Endothelial cell of umbilical vein (primary cell): ENCODE results near the gene CCNYL1. TPM values are rescaled to one million over a fixed set of nuclear protein-coding genes. Genes with fewer than 3 reads are reported as not detected.

Source experiments
- BruUV-seq: library from RNA; stranded (reverse); fragments of 400-500 nt; replicated peaks from 2 replicates; lab custom pipeline; 2021; lab: Mats Ljungman, UMichigan
- CTCF ChIA-PET: fragments of 300-600, 350-600 bp; sonication (Branson Sonifier 250); formaldehyde crosslinking; loops from one replicate; lab custom pipeline; 2021; ENCODE audit warnings: antibody characterized with exemption, inconsistent platforms; lab: Charles Lee
- POLR2A ChIA-PET: fragments of 300-600, 350-600 bp; sonication (Branson Sonifier 250); formaldehyde crosslinking; loops from one replicate; lab custom pipeline; 2021; ENCODE audit warnings: antibody characterized with exemption, inconsistent platforms; lab: Charles Lee
- DNase-seq: peaks from one replicate; pipeline ENCODE4 v3.0.0-alpha.2; 2011; ENCODE audit warnings: low read depth, low spot score
- FAIRE-seq: peaks from 2 replicates; lab custom pipeline; 2011; peaks lifted over from hg19 to GRCh38; lab: Jason Lieb, UNC
- H2AFZ ChIP-seq: 2 replicates; pipeline ENCODE4 v1.6.0; 2012; ENCODE audit warnings: low read depth, low read length, control low read depth, inconsistent platforms
- H3K27ac ChIP-seq: 2 replicates; pipeline ENCODE4 v1.5.1; 2011; ENCODE audit warnings: low read depth, mild to moderate bottlenecking, control low read depth, low read length, moderate library complexity; ENCODE audit not compliant: insufficient read depth
- H3K27me3 ChIP-seq, 2 experiments: 2 replicates each; pipeline versions ENCODE4 v1.6.0 to v1.6.1; 2011; ENCODE audit warnings: low read length in 2 of 2, mixed read lengths in 1 of 2; ENCODE audit not compliant: control insufficient read depth in 2 of 2, insufficient read depth in 2 of 2
- H3K36me3 ChIP-seq, 2 experiments: 2 replicates in 1 of 2; 3 replicates in 1 of 2; pipeline ENCODE4 v1.5.1; 2011; ENCODE audit warnings: low read length in 2 of 2, mild to moderate bottlenecking in 1 of 2, moderate library complexity in 1 of 2; ENCODE audit not compliant: control insufficient read depth in 2 of 2, insufficient read depth in 2 of 2; ENCODE audit errors: extremely low read depth in 1 of 2
- H3K4me1 ChIP-seq: 3 replicates; pipeline ENCODE4 v1.5.1; 2011; ENCODE audit warnings: mild to moderate bottlenecking, low read length; ENCODE audit not compliant: control insufficient read depth, insufficient read depth; ENCODE audit errors: extremely low read depth
- H3K4me2 ChIP-seq: 2 replicates; pipeline ENCODE4 v1.6.1; 2011; ENCODE audit warnings: low read length, control low read depth, mixed read lengths; ENCODE audit not compliant: insufficient read depth
- H3K4me3 ChIP-seq, 3 experiments: fragments of 200-600 bp in 1 of 3; sonication (generic), shearing (Covaris generic) in 1 of 3; replicated peaks in 1 of 3; 2 replicates each; pipeline ENCODE4 v1.5.1; 2011 to 2016; ENCODE audit warnings: control low read depth in 3 of 3, low read length in 3 of 3, mild to moderate bottlenecking in 2 of 3, inconsistent platforms in 1 of 3, low read depth in 1 of 3, moderate library complexity in 1 of 3; ENCODE audit not compliant: insufficient read depth in 1 of 3
- H3K79me2 ChIP-seq: 2 replicates; pipeline ENCODE4 v1.6.0; 2012; ENCODE audit warnings: low read length, inconsistent platforms; ENCODE audit not compliant: control insufficient read depth, insufficient read depth
- H3K9ac ChIP-seq: replicated peaks from 2 replicates; pipeline ENCODE3; 2011; ENCODE audit warnings: low read length, control low read depth; ENCODE audit not compliant: insufficient read depth; ENCODE audit errors: extremely low read depth
- H3K9me1 ChIP-seq: replicated peaks from 3 replicates; pipeline ENCODE4 v1.6.0; 2011; ENCODE audit warnings: mild to moderate bottlenecking, low read length; ENCODE audit not compliant: control insufficient read depth, insufficient read depth; ENCODE audit errors: extremely low read depth
- H3K9me3 ChIP-seq: replicated peaks from 2 replicates; pipeline ENCODE4 v1.5.1; 2012; ENCODE audit warnings: low read length, inconsistent platforms; ENCODE audit not compliant: control insufficient read depth, insufficient read depth
- H4K20me1 ChIP-seq: replicated peaks from 2 replicates; pipeline ENCODE3; 2011; ENCODE audit warnings: mild to moderate bottlenecking, low read length; ENCODE audit not compliant: control insufficient read depth, insufficient read depth; ENCODE audit errors: extremely low read depth
- EZH2 ChIP-seq: IDR thresholded peaks from 2 replicates; pipeline ENCODE4 v1.6.1; 2012; ENCODE audit warnings: borderline replicate concordance, low read depth, mild to moderate bottlenecking, moderate library complexity, low read length, inconsistent platforms; ENCODE audit not compliant: severe bottlenecking
- FOS ChIP-seq: IDR thresholded peaks from 2 replicates; pipeline ENCODE4 v1.6.1; 2011; ENCODE audit warnings: mild to moderate bottlenecking, low read length, moderate library complexity, borderline replicate concordance; ENCODE audit not compliant: insufficient read depth
- GATA2 ChIP-seq: IDR thresholded peaks from 2 replicates; pipeline ENCODE4 v1.7.0; 2011; ENCODE audit warnings: low read depth, mild to moderate bottlenecking, moderate library complexity, mixed read lengths, low read length; ENCODE audit not compliant: insufficient read length, insufficient read depth
- JUN ChIP-seq: IDR thresholded peaks from 2 replicates; pipeline ENCODE4 v1.6.1; 2011; ENCODE audit warnings: borderline replicate concordance, low read depth; ENCODE audit not compliant: insufficient read length, insufficient read depth
- MYC ChIP-seq: IDR thresholded peaks from one replicate; pipeline ENCODE4 v1.6.1; 2011; ENCODE audit warnings: mild to moderate bottlenecking, low read depth, low read length
- POLR2A ChIP-seq: IDR thresholded peaks from 2 replicates; pipeline ENCODE4 v1.6.1; 2012; ENCODE audit warnings: low read depth, mild to moderate bottlenecking, control low read depth, low read length
- POLR2AphosphoS5 ChIP-seq: IDR thresholded peaks from 2 replicates; pipeline ENCODE4 v1.6.1; 2012; ENCODE audit warnings: low read depth, mild to moderate bottlenecking, control low read depth, low read length, moderate library complexity; ENCODE audit not compliant: insufficient read depth
- dilution Hi-C: fragments of 300-500 bp; cut with MboI; formaldehyde crosslinking; loops from one replicate; pipeline ENCODE4 v1.15.0; 2019; ENCODE audit warnings: low sequenced_read_pairs; ENCODE audit not compliant: extremely low pct_ligation_motif_present
- intact Hi-C: fragments of 100-400 bp; cut with micrococcal nuclease; formaldehyde crosslinking; loops from one replicate; pipeline ENCODE4 v1.10.0; 2022
- polyA plus RNA-seq, 4 experiments: library from polyadenylated mRNA; depleted of rRNA in 3 of 4; stranded (reverse) in 3 of 4; unstranded in 1 of 4; fragments of >200 nt; gene quantifications; 2 replicates each; pipeline versions ENCODE4 v1.2.1 to v1.2.3, GENCODE V29; 2011 to 2012; ENCODE audit warnings: missing spikeins in 1 of 4
- total RNA-seq: library from RNA; stranded (reverse); gene quantifications from 2 replicates; pipeline ENCODE4 v1.2.3, GENCODE V29; 2021
- TF ChIP-seq, protein P1 (sequence below), 2 donors: IDR thresholded peaks; 1 replicate in 1 of 2; 2 replicates in 1 of 2; pipeline ENCODE4 v1.5.1; 2011; ENCODE audit warnings: low read length in 2 of 2, mild to moderate bottlenecking in 2 of 2, moderate library complexity in 2 of 2, control low read depth in 1 of 2, inconsistent platforms in 1 of 2, low read depth in 1 of 2; ENCODE audit not compliant: insufficient read depth in 1 of 2; ENCODE audit errors: extremely low read depth in 1 of 2
- TF ChIP-seq, protein P2 (sequence below): IDR thresholded peaks from 2 replicates; pipeline ENCODE4 v1.6.1; 2011; ENCODE audit not compliant: insufficient read depth, insufficient read length

CCNYL1 gene
- total and polyA plus RNA-seq, 2 donors (not counting 3 experiments of a cell fraction or from before 2014, with no cell fraction given): 15.2 to 49.3 TPM

DNA sequence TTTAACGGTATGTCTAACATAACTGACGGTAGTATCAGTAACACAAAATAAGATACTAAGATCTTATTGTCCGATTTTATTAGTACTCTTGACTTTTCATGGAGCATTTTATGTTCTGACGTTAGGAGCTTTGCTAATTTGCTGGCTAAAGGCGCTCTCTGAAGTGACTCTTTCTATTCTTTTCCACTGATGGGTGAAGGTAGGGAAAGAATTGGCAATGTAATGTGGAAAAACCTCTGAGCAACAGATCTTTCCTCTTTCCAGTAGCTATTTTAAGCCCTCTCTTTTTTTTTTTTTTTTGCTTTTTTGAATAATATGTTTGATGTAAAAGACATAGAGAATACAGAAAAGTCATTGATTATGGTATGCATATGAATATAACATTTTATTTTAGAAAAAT, 4.6 kb downstream of the CCNYL1 start:
- POLR2A ChIA-PET: interaction anchor here (0.7 kb wide), 1 partner anchor 878 kb away, joined by 3 read pairs; no protein-coding TSS in a partner anchor

More for the DNA sequence above, 4.6 kb downstream of the CCNYL1 start:
- Histone ChIP-seq H3K9me1 (no peaks in the 10 kb centered on the region), H3K27me3 (no peaks in the 10 kb centered on the region), H3K27ac (no peak overlapping the region), H3K36me3 (peaks cover 2 to 3% of the 10 kb centered on the region in 2 experiments), H3K9me3 (no peaks in the 10 kb centered on the region), H2AFZ (no peak overlapping the region), H3K9ac (no peak overlapping the region), H3K4me2 (no peak overlapping the region), H4K20me1 (no peaks in the 10 kb centered on the region), H3K4me1 (peaks cover 8% of the 10 kb centered on the region), H3K4me3 (no peak overlapping the region), H3K79me2 (peaks cover 52% of the 10 kb centered on the region)
- no peak for FAIRE-seq
- no peak for DNase-seq
- TF ChIP-seq JUN (no peak), EZH2 (no peak), GATA2 (no peak), FOS (no peak), MYC (no peak), POLR2A (no peak), POLR2AphosphoS5 (no peak)
- TF ChIP-seq, protein P1, sequence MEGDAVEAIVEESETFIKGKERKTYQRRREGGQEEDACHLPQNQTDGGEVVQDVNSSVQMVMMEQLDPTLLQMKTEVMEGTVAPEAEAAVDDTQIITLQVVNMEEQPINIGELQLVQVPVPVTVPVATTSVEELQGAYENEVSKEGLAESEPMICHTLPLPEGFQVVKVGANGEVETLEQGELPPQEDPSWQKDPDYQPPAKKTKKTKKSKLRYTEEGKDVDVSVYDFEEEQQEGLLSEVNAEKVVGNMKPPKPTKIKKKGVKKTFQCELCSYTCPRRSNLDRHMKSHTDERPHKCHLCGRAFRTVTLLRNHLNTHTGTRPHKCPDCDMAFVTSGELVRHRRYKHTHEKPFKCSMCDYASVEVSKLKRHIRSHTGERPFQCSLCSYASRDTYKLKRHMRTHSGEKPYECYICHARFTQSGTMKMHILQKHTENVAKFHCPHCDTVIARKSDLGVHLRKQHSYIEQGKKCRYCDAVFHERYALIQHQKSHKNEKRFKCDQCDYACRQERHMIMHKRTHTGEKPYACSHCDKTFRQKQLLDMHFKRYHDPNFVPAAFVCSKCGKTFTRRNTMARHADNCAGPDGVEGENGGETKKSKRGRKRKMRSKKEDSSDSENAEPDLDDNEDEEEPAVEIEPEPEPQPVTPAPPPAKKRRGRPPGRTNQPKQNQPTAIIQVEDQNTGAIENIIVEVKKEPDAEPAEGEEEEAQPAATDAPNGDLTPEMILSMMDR (IDR thresholded peaks at IDR 0.05; ENCODE audit: extremely low read depth in 1 of 2, insufficient read depth in 1 of 2, low read depth in 1 of 2, low read length in 2 of 2): no peak
- TF ChIP-seq, protein P2, sequence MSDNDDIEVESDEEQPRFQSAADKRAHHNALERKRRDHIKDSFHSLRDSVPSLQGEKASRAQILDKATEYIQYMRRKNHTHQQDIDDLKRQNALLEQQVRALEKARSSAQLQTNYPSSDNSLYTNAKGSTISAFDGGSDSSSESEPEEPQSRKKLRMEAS: no peak
- dilution Hi-C loops (no loop called here), intact Hi-C loops (no loop called here)
- CTCF ChIA-PET: interaction anchor here (1.2 to 2.5 kb wide), 3 partner anchors 24 to 324 kb away, joined by 3 to 9 read pairs (median 6); no protein-coding TSS in a partner anchor
- no TSS peak for BruUV-seq
